ENCODE measurements around the gene ZNF132.

DNA sequence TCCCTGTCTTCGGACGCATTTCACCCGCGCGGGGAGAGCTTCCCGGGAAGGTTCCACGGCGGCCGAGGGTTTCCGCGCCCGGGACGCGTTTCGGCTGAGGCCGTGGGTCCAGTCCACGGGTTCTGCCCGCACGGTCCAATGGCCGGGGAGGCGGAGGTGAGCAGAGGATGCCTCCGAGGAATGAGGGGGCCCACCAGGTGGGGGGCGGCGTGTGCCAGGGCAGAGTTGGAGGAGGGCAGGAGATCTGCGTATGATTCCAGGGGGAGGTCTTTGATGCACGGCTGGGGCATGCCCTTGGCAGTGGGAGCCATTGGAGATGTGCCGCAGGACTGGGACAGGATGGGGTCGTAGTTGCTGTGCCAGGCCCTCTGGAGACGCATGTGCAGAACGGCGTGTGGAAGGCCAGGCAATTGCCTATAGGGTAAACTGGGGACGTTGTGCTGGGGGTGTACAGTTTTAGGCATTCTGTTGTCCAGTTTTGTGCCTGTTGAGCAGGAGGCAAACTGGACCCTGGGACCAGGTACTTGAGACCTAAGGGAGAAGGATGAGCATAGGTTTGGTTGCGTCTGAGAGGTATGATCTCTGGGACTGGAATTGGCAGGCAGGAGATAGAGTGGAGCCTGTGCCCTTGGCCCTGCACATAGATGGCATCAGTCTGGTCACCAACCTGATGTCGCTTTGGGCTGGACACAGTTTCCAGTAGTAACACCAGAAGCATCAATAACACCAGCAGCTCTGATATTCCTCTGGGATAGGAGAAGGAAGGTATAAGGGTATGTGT, 30.8 kb downstream of the ZNF132 start:
- no peak for TF ChIP-seq POLR2A (IDR thresholded peaks at IDR 0.05)
- TF ChIP-seq, protein P1, sequence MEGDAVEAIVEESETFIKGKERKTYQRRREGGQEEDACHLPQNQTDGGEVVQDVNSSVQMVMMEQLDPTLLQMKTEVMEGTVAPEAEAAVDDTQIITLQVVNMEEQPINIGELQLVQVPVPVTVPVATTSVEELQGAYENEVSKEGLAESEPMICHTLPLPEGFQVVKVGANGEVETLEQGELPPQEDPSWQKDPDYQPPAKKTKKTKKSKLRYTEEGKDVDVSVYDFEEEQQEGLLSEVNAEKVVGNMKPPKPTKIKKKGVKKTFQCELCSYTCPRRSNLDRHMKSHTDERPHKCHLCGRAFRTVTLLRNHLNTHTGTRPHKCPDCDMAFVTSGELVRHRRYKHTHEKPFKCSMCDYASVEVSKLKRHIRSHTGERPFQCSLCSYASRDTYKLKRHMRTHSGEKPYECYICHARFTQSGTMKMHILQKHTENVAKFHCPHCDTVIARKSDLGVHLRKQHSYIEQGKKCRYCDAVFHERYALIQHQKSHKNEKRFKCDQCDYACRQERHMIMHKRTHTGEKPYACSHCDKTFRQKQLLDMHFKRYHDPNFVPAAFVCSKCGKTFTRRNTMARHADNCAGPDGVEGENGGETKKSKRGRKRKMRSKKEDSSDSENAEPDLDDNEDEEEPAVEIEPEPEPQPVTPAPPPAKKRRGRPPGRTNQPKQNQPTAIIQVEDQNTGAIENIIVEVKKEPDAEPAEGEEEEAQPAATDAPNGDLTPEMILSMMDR (IDR thresholded peaks at IDR 0.05) = no peak

Data from right lobe of liver (tissue), 4 donors.